ENCODE data around the gene SCAF4. TPM values are rescaled to one million over a fixed set of nuclear protein-coding genes. Genes with fewer than 3 reads are reported as not detected.
A peak's percentile ranks its signal among the peaks of the same experiment; 100 is the strongest.

Gene SCAF4
- total and polyA plus RNA-seq, 9 of the 15 experiments (the other 6 are each of a cell fraction or from before 2014, with no cell fraction given), result 2.3 to 55.7 (median 17.2) TPM

DNA sequence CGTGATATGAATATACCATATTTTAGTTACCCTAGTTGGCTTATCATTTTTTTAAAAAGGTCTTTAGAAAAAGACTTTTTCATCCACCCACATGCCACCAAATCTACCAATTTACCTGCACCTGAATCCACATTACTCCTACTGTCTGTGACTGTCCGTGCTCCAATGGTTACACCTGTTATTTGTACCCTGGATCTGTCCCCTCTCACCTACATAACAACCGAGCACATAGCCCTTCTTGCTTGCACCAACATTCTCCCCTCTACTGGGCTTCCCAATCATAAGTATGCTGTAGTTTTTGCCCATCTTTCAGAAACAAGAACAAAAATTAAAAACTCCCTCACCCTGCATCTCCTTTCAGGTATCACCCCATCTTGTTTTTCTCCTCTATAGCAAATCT is 54.9 kb downstream of the SCAF4 start (continued):
- TF ChIP-seq, protein P1, sequence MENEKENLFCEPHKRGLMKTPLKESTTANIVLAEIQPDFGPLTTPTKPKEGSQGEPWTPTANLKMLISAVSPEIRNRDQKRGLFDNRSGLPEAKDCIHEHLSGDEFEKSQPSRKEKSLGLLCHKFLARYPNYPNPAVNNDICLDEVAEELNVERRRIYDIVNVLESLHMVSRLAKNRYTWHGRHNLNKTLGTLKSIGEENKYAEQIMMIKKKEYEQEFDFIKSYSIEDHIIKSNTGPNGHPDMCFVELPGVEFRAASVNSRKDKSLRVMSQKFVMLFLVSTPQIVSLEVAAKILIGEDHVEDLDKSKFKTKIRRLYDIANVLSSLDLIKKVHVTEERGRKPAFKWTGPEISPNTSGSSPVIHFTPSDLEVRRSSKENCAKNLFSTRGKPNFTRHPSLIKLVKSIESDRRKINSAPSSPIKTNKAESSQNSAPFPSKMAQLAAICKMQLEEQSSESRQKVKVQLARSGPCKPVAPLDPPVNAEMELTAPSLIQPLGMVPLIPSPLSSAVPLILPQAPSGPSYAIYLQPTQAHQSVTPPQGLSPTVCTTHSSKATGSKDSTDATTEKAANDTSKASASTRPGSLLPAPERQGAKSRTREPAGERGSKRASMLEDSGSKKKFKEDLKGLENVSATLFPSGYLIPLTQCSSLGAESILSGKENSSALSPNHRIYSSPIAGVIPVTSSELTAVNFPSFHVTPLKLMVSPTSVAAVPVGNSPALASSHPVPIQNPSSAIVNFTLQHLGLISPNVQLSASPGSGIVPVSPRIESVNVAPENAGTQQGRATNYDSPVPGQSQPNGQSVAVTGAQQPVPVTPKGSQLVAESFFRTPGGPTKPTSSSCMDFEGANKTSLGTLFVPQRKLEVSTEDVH (IDR thresholded peaks at IDR 0.05; ENCODE audit: low read depth, partially characterized antibody), result no peak
- TF ChIP-seq ZNF589 (CRISPR knock-in tag; IDR thresholded peaks at IDR 0.05; ENCODE audit: low read depth) (no peak), PTRF (tag; IDR thresholded peaks at IDR 0.05) (no peak), POLR3G (IDR thresholded peaks at IDR 0.05; ENCODE audit: extremely low read depth, insufficient read length, insufficient replicate concordance) (no peak), HNRNPL (IDR thresholded peaks at IDR 0.05; ENCODE audit: low read depth, low read length) (no peak), HEY1 (CRISPR knock-in tag; IDR thresholded peaks at IDR 0.05; ENCODE audit: borderline replicate concordance) (no peak), POLR2A (conservative IDR thresholded peaks at IDR 0.05) (peak; percentile 36; the same call in 1 of the 2 replicates), ZNF324 (CRISPR knock-in tag; IDR thresholded peaks at IDR 0.05) (no peak), ELF1 (tag; IDR thresholded peaks at IDR 0.05) (no peak), SIN3A (IDR thresholded peaks at IDR 0.05; ENCODE audit: borderline replicate concordance in 2 of 2, control insufficient read depth in 1 of 2, low read depth in 2 of 2, low read length in 2 of 2) (no peak), ZNF124 (CRISPR knock-in tag; IDR thresholded peaks at IDR 0.05) (no peak), OTX1 (CRISPR knock-in tag; IDR thresholded peaks at IDR 0.05) (0 out of 2 replicates have a peak, but pooled peaks have one; percentile 19), ARNT (IDR thresholded peaks at IDR 0.05) (no peak), ZFPM2 (CRISPR knock-in tag; IDR thresholded peaks at IDR 0.05) (no peak), SPI1 (IDR thresholded peaks at IDR 0.05; ENCODE audit: borderline replicate concordance, low read depth, low read length) (no peak), POLR2B (IDR thresholded peaks at IDR 0.05; ENCODE audit: low read depth, partially characterized antibody) (peak; percentile 54), PRMT5 (CRISPR knock-in tag; IDR thresholded peaks at IDR 0.05) (no peak)

Data from K562 (cell line).